GM04503 (cell line): ENCODE data around the gene PLA2G4F.

ENCODE experiments used
- DNase-seq: peaks from one replicate; pipeline ENCODE4 v3.0.0-alpha.2; 2012; ENCODE audit warnings: low read depth

PLA2G4F gene

GRCh38 chr15:42165106-42165505, 8.7 kb upstream of the PLA2G4F start:
- DNase-seq = peak; percentile 8

- DNase-seq = no peak
Measured at GRCh38 chr15:42163947-42164550, 7.6 kb upstream of the PLA2G4F start.

- no peak for DNase-seq
Measured at GRCh38 chr15:42163291-42163690, 6.9 kb upstream of the PLA2G4F start.

- DNase-seq = no peak
Measured at GRCh38 chr15:42160136-42160535, 3.7 kb upstream of the PLA2G4F start.

GRCh38 chr15:42159381-42160015, 3.1 kb upstream of the PLA2G4F start:
- DNase-seq = no peak

- no peak for DNase-seq
Measured at GRCh38 chr15:42158941-42159340, 2.5 kb upstream of the PLA2G4F start.

GRCh38 chr15:42157981-42158765, 1.7 kb upstream of the PLA2G4F start:
- DNase-seq = peak; percentile 33

- no peak for DNase-seq
Measured at GRCh38 chr15:42157381-42157780, 945 bp upstream of the PLA2G4F start.

- DNase-seq = no peak
Measured at GRCh38 chr15:42155546-42156242, 742 bp downstream of the PLA2G4F start.

GRCh38 chr15:42154956-42155355, 1.5 kb downstream of the PLA2G4F start:
- no peak for DNase-seq

GRCh38 chr15:42154212-42154941, 2.1 kb downstream of the PLA2G4F start:
- no peak for DNase-seq

- DNase-seq = no peak
Measured at GRCh38 chr15:42153874-42154211, 2.6 kb downstream of the PLA2G4F start.

GRCh38 chr15:42152921-42153698, 3.3 kb downstream of the PLA2G4F start:
- no peak for DNase-seq

GRCh38 chr15:42152196-42152920, 4.1 kb downstream of the PLA2G4F start:
- no peak for DNase-seq

- no peak for DNase-seq
Measured at GRCh38 chr15:42151736-42152135, 4.7 kb downstream of the PLA2G4F start.

GRCh38 chr15:42151141-42151561, 5.3 kb downstream of the PLA2G4F start:
- DNase-seq = no peak

GRCh38 chr15:42150219-42150970, 6.0 kb downstream of the PLA2G4F start:
- no peak for DNase-seq

GRCh38 chr15:42149493-42150218, 6.8 kb downstream of the PLA2G4F start:
- DNase-seq = no peak
